GM15510 (cell line): ENCODE data around the gene KLF7.

Source experiments
- POLR2A ChIP-seq: IDR thresholded peaks from 3 replicates; pipeline ENCODE4 v1.6.1; 2011; ENCODE audit warnings: borderline replicate concordance; ENCODE audit not compliant: insufficient read length; ENCODE audit errors: extremely low read depth

Gene KLF7

DNA sequence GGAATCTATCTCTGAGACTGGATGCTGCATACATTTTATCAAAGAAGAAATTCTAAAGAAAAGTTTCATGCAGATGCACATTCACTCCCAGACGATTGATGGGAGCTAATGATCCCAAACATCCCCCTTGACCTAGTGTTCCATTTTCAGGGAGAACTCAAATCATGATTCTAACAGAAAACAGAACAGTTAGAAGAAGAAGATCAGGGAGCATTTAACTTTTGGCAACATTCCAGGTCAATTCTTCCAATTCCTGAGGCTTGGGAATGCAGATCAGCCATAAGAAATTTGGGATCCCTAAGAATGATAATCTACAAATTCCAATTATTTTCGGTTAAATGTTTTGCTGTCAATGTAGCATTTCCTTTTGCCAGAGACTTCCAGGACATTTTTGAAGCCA lies 129.9 kb downstream of the KLF7 start:
- no peak for TF ChIP-seq POLR2A

- TF ChIP-seq POLR2A, result no peak
Observed at GRCh38 chr2:207032490-207032889, 133.3 kb downstream of the KLF7 start.
